CD1c-positive myeloid dendritic cell (primary cell): ENCODE measurements around the gene ASPHD2.
"Not testable (repeated sequence)": the region's sequence is repeated elsewhere in the genome, so short reads cannot be mapped to it uniquely, and the experiment has no call there.

ENCODE experiments used
- DNase-seq: peaks from one replicate; pipeline ENCODE4 v3.0.0-alpha.2; 2016; ENCODE audit errors: extremely low spot score

Gene ASPHD2

DNA sequence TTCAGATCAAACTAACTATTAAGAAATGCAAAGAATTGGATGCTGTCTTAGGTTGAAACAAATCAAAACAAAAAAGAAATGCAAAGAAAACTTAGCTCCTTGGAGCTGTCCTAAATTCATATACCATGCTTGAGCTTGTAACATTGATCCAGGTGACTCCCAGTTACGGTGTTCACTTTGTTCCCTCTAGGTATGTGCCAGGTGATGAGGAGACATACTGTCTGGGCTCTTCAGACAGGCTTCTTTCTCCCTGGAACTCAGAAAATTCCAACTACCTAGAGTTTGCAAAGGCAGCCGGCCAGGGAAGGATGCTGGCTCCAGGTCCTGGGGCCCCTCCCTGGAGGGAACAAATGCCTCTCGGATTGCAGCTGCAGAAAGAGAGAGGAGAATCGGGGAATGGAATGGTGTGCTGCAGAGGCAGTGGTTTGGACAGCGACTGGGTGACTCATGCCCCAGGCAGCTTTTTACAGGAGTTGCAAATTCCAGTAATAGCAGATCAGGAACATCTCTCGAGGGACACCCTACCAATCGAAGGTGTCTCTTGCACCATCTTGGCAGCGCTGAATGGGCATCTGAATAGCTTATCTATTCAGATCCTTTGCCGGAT, 12.3 kb upstream of the ASPHD2 start:
- no peak for DNase-seq

DNA sequence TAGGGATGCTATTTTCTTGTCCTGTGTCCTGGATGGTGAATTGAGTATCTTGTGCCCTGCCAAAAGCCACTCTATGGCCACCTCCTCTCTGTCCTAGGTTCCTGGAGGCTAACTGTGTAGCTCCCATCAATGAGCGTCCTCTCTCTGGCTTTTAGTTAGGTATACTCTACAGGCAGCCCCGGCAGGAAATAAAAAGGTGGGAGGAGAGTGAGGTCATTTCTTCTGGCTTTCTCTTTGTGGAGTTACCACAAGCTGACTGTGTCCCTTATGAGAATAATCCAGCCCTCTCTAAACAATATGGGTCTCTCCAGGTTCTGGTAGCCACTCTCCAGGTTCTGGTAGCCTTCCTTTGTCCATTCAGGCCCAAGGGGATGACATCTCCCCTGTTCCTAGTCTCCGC, 11.7 kb upstream of the ASPHD2 start:
- DNase-seq, result no peak

DNA sequence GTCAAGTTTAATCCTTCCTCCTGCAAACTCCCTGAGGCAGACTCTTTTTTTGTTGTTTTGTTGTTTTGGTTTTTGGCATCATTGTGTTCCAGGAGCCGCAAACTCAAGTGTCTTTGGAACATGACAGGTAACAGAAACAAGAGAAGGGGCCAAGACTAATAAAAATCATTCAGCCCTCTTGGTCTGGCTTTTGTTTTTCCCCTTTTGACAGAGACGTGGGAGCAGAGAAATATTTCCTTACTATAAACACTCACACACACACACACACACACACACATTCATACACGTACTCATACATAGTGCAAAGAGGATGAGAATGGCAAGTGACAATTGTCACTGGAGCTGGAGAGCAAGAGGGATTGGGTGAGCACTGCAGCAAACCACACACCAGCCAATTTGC, 10.4 kb upstream of the ASPHD2 start:
- DNase-seq, result no peak

DNA sequence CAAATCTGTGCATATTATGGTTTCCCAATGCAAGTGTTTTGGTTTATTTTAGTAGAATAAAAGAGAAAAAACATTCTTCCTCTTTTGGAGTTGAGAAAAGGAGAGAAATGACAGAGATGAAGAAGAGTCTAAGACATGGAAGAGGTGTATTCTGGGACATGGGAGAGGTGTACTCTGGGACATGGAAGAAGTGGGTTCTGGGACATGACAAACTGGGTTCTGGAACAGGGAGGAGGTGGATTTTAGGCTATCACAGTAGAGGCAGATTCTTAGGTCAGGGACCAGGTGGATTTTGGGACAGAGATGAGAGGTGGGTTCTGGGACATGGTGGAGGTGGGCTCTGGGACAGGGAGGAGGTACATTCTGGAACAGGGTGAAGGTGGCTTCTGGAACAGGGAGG, 2.1 kb upstream of the ASPHD2 start:
- DNase-seq, result peak; percentile 8

DNA sequence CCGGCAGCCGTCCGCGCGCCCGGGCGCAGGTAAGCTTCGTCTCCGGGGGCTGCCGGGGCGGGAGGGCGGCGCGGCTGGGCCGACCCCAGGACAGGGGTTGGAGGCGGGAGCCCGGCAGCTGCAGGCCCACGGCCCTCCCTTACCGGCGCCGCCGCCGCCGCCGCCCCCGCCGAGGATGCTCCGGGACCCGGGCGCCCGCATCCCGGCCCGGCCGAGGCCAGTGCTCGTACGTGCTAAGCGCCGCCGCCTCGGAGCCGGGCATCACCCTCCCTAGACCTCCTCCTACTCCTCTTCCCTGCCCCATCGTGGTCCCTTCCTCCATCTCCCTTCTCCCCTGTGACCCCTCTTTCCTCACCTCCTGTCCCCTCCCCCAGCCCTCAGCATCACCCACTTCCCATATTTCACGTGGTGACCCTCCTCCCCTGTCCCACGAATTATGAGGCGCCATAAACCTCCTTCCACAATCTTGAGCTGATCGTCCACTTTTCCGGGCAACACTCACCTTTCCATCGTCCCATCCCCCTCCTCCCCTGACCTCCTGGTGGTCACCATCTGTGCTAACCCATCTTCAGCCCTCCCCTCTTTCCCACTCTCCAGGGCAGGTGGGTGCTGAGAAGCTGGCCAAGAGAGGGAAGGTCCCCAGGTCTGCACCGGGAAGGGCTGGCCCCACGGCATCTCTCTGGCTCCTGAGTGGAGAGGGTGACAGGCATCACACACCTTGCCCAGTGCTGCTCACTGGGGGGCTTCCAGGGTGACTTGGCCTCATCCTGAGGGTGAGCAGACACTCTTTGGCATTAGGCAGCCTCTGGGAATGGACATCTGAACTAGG, 612 bp downstream of the ASPHD2 start:
- no peak for DNase-seq

DNA sequence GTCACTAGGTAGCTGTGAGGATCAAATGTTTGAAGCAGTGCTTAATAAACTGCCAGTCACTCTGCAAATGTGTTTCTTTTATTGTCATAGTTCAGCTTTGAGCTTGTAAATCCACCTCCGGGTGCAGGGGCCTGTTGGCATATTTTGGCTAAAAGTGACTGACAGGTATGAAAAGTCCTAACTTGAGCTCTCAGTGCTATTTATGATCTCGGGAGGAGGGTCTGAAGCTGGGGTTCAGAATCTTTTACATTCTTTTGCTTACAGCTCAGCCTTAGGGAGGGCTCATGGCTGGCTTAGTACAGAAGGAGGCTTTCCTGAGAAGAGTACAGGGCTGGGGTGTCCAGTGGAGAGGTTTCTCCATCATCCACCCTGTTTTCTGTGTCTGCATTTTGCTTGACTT, 1.5 kb downstream of the ASPHD2 start:
- no peak for DNase-seq

DNA sequence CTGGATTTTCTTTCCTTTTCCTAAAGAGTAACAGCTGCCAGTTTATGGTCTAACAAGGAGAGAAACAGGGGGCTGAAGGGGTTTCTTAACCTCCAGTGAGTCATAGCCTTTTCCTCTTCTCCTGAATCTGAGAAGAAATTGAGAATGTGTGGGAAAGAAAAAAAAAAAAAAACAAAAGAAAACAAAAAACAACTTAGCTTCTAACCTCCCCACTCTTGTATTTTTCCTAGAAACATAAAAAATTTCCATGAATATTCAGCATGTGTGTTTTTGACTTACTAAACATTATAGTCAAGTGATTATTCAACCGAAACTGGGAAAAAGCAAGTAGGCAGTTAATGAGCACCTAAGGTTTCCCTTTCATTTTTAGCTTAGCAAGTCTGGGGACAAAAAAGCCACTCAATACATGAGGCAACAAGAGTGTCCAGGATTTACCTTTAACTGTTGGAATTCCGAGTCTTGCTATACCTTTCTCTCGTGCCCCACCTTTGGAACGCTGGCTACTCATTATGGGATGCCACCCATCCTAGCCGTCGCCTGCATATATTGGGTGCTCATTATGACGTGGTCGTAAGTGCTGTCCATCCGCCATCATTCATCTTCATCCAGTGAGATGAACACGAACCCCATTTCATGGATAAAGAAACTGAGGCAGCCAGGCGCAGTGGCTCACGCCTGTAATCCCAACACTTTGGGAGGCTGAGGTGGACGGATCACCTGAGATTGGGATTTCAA, 2.4 kb downstream of the ASPHD2 start:
- DNase-seq, result peak; percentile 29

DNA sequence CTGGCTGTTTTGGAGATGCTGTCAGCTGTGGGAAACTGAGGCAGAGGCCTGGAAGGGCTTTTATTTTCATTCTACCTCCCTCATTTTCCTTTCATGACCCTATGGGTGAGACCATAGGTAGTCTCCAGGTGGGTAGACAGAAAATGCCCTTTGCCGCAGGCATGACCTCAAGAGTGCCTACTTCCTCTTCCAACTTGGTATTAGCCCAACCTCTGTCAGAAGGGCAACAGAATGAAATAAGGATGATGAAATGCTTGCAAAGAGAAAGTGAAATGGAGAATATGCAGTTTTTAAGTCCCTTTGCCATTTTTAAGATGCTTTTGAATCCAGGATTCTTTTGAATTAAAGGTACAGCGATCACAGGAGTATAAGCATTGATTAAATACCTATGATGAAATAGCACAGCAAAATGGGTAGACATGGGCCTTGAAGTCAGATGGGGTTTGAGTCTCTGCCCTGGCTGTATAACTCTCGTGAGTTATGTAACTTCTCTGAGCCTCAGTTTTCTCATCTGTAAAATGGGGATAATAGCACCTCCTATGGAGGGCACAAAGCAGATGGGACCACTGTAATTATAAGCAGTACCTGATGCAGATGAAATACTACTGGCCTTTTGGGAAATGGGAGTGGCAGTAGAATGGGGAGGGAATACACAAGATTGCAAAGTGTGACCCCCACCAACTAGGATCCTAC, 3.7 kb downstream of the ASPHD2 start:
- peak; percentile 70 for DNase-seq

DNA sequence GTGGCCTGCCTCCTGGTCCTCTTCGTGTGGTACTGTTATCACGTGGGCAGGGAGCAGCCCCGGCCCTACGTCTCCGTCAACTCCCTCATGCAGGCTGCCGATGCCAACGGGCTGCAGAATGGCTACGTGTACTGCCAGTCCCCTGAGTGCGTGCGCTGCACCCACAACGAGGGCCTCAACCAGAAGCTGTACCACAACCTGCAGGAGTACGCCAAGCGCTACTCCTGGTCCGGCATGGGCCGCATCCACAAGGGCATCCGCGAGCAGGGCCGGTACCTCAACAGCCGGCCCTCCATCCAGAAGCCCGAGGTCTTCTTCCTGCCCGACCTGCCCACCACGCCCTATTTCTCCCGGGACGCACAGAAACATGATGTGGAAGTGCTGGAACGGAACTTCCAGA, 4.7 kb downstream of the ASPHD2 start:
- DNase-seq, result no peak

DNA sequence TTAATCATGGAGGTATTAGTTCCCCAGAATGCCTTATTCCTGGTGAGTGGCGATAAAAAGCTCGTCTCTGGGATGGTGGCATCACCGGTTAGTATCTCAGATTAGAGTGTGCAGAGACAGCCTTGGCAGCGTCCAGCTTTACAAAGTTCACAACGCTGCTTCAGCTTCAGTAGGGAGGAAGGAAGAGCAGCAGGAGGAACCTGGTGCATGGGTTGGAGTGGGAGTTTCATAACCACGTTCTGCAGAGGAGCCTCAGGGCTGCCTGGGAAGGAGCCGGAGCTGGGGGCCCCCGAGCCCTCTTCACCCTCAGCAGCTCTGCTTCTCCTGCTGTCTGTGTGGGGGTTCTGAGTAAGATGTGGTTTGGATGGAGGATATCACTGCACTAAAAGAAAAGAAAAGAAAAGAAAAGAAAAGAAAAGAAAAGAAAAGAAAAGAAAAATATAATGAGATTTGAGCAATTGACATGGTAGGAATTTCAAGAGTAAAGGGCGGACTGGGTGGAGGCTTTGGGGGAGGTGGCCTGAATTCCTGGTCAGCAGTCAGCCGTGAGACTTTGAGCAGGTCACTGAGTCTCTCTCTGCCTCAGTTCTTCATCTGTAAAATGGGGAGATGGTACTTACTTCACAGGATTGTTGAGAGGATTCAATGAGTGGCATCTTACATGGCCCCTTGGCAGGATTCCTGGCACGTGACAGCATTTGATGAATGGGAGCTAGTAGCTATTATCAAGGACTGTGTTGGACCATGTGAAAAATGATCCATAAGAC, 6.5 kb downstream of the ASPHD2 start:
- DNase-seq, result peak; percentile 56

DNA sequence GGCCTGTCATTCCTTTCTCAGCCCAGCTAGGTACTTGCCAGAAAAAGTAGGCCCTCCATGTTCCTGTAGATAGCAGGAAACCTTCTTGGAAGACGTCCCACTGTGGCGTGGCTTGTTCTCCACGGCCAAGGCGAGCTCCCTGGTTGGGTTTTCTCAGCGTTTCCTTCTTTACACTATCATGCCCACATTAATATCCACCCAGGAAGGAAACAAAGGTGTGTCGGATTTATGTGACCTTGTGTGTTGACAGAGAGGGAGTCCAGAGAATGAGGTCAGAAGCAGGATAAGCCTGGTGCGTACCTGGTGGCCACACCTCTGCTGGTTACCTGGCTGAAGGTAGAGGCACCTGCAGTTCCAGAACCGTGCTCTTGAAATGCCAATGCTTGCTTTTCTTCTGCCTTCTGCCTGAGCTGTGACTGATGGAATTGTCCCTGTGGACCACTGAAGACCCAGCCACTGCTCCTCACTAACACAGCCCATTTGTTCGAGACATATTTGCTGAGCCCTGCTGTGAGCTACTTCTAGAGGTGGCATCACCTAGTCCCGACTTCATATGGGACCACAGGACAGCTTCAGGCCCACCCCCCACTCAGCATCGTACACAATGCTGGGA, 7.9 kb downstream of the ASPHD2 start:
- DNase-seq, result no peak

DNA sequence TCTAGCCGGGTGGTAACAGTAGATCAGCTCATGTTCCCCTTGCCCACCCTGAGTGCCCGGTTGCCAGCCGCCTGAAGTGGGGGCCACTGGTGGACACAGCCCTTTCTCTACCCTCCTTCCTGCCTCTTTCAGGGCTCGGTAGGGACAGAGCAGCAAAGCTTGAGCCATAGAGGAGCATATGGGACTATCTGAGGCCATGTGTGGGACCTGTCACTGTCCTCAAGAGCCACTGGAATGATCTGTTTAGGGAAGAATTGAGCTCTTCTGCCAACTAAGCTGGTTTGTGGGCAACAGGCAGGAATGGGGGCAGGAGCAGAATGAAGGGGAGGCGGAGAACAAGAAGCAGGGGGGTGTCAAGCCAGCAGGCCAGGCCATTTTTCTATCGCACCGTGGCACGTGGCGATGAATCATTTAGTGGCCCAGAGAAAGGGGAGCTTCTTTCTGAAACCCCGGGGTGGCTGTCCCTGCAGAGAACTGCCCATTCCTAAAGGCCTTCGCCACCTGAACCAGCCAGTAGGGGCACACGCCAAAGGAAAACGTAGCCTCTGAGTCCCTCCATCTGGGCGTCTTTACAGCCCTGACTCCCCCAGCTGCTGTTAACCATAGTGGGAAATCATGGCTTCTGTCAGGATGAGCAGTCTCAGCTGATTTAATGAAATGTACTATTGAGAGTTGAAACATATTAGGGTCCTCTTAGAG, 8.8 kb downstream of the ASPHD2 start:
- no peak for DNase-seq

DNA sequence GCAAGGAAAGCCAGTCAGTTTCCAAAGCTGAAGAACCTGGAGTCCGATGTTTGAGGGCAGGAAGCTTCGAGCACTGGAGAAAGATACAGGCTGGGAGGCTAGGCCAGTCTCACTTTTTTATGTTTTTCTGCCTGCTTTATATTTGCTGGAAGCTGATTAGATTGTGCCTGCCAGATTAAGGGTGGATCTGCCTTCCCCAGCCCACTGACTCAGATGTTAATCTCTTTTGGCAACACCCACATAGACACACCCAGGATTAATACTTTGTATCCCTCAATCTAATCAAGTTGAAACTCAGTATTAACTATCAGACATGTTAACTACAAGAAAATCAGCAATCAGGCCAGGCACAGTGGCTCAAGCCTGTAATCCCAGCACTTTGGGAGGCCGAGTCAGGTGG, 9.7 kb downstream of the ASPHD2 start:
- DNase-seq, result not testable (repeated sequence)

DNA sequence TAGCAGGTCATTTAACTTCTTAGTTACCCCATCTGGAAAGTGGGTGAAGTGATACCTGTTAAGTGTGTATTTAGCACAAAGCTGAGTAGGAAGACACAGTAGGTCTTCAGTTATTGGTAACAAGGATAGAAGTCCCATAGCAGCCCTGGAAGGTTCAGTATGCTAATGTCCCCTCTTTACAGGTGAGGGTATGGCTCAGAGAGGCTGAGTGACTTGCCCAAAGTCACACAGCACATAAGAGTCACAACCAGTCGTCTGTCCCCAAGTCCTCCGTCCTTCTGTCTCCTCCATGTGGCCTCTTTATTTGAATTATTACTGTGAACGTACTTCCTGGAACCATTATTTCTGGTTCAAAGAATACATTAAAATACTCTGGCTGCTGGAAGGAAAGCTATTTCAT, 10.5 kb downstream of the ASPHD2 start:
- no peak for DNase-seq

DNA sequence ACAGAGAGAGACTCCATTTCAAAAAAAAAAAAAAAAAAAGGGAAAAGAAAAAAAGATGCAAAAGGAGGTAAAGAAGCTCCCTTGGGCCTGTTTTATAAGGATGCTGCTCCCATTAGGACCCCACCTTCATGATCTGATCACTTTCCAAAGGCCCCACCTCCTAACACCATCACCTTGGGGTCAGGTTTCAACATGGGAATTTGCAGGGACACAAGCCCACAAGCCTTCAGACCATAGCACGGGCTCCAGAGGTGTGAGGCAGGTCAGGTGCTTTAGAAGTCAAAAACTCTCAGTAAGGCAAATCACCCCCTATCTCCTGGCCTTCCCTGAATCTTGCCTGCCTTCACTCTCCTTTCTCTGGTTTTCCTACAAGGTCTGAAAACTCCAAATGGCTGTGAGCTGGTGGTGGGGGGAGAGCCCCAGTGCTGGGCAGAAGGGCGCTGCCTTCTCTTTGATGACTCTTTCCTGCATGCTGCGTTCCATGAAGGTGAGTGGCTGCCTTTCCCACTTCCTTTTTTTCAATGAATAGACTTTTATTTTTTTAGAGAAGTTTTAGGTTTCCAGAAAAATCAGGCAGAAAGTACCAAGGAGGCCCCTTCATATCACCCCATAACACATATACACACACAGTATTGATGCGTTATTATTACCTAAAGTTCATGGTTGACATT, 13.2 kb downstream of the ASPHD2 start:
- DNase-seq, result no peak

DNA sequence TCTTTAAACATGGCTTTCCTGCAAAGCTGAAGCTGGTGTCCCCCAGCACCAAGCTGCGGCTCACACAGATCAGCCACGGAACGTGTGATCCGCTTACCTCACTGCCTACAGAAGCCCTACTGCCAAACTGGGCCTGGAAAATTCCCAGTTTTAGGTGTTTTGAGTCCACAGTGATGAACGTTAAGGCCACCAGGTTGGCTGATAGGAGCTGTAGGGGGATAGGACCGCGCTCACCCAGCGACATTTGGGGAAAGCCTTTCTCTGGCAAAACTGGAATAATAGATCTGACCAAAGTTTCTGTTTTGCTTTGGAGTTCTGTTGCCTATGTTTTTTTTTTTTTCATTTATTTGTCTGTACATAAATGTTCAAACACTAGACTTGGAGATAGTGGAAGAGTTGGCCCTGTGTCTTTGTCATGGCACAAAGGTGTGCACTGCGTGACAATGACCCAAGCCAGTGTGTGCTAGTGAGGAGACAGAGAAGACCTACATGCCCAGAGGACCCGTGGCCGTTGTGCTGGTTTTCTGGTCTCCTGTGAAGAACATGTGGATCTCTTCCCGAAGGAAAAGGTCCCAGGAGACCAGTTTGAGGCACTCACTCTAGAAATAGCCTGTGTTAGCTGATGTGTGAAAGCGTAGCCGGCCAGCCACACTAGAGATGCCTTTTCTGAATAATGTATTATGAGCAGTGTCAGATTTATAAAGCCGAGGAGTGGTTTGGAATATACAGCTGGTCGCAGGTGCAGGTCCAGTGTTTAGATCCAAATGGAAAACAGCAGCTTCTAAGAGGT, 15.0 kb downstream of the ASPHD2 start:
- DNase-seq, result no peak

DNA sequence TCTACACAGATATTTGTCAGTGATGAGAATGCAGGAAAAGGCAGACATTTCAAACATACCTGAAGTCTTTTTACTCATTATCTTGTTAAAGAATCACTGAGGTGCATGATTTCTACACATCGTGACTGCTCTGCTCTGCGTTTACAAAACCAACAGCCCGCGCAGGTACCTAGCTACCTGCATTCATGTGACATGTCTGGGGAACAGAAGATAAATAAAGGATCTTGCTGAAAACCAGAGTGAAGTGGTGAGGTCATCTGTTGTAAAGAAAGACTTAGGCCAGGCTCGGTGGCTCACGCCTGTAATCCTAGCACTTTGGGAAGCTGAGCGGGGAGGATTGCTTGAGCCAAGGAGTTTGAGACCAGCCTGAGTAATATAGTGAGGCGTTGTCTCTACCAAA, 15.7 kb downstream of the ASPHD2 start:
- no peak for DNase-seq

DNA sequence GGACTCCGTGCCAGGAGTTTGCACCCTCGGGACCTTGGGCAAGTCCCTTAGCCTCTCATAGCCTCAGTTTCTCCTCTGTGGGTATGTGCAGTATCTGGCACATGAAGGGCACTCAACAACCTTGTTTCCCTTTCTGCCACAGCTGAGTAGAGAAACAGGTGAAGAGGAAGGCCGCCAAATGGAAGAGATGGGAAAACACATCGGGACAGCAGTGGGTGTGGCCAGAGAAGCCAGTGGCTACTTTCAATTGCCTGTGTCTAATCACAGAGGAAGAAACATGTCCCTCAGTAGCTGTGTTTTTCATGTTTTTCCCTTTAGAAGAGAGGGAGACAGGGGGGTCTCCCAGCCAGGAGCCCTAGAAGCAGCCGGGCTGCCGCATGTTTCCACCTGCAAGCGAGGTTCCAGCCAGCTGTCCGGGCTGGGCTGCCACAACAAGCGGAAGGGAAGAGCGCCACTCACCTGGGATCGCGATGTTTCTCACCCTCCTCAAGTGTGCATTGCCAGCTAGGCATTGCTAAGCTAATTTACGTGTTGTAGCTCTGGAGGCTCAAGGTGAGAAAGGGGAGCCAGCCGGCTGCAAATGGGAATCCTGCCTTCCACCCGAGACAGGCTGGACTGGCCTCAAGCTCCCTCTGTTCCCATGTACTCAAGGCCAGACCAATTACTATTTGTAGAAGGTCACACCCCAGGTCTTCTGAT, 16.7 kb downstream of the ASPHD2 start:
- DNase-seq, result no peak
